HCT116 (cell line): ENCODE results near the gene MXRA8. TPM values are rescaled to one million over a fixed set of nuclear protein-coding genes. Genes with fewer than 3 reads are reported as not detected.
"Not testable (repeated sequence)": the region's sequence is repeated elsewhere in the genome, so short reads cannot be mapped to it uniquely, and the experiment has no call there.

Experiments
- ATAC-seq: fragments of 200-7000 bp; cut with Tn5 transposase; 2 replicates; pipeline ENCODE4 v1.9.1; 2020; ENCODE audit warnings: mild to moderate bottlenecking, moderate library complexity
- BruUV-seq: library from RNA; stranded (reverse); fragments of 400-500 nt; replicated peaks from 2 replicates; lab custom pipeline; 2021; lab: Mats Ljungman, UMichigan
- CTCF ChIA-PET: fragments of 300-600 bp; sonication (Branson Sonifier 250); formaldehyde crosslinking; loops from one replicate; lab custom pipeline; 2021; ENCODE audit warnings: antibody characterized with exemption; lab: Charles Lee
- POLR2A ChIA-PET: fragments of 300-600, 350-600 bp; sonication (Branson Sonifier 250); formaldehyde crosslinking; loops from one replicate; lab custom pipeline; 2021; ENCODE audit warnings: antibody characterized with exemption; lab: Charles Lee
- RAD21 ChIA-PET, 2 experiments: fragments of 300-600 bp; sonication (Branson Sonifier 250); formaldehyde crosslinking; loops; one replicate each; lab custom pipeline; 2023; ENCODE audit warnings: low total read pairs in 2 of 2; ENCODE audit not compliant: uncharacterized antibody in 2 of 2, unreplicated experiment in 2 of 2, low non-redundant PET in 1 of 2; lab: Charles Lee
- DNase-seq: peaks from one replicate; pipeline ENCODE4 v3.0.0-alpha.2; 2010; ENCODE audit warnings: low read depth, low spot score
- H2AFZ ChIP-seq: fragments of 200-600 bp; shearing (Covaris generic), sonication (generic); 2 replicates; pipeline ENCODE4 v1.6.1; 2017; ENCODE audit warnings: low read depth, mixed run types, mixed read lengths, antibody characterized with exemption, low read length; ENCODE audit not compliant: poor library complexity, severe bottlenecking
- H3K27ac ChIP-seq: 2 replicates; pipeline ENCODE4 v1.5.1; 2012; ENCODE audit warnings: low read depth, low read length
- H3K27me3 ChIP-seq: fragments of 200-600 bp; sonication (generic); 2 replicates; pipeline ENCODE4 v1.6.1; 2016; ENCODE audit warnings: mixed run types, low read length, mixed read lengths; ENCODE audit not compliant: insufficient read depth
- H3K36me3 ChIP-seq, 2 experiments: fragments of 200-500 bp in 1 of 2; fragments of 200-600 bp in 1 of 2; sonication (Bioruptor generic) in 1 of 2; sonication (generic) in 1 of 2; 2 replicates each; pipeline versions ENCODE4 v1.5.1 to v1.6.1; 2014 to 2016; ENCODE audit warnings: low read length in 2 of 2, inconsistent platforms in 1 of 2, mixed read lengths in 1 of 2, mixed run types in 1 of 2; ENCODE audit not compliant: insufficient read depth in 2 of 2, control insufficient read depth in 1 of 2
- H3K4me1 ChIP-seq, 2 experiments: fragments of 200-600 bp in 1 of 2; sonication (generic) in 1 of 2; 2 replicates each; pipeline versions ENCODE4 v1.5.1 to v1.6.1; 2012 to 2017; ENCODE audit warnings: low read length in 2 of 2, inconsistent platforms in 1 of 2, mild to moderate bottlenecking in 1 of 2, mixed read lengths in 1 of 2, mixed run types in 1 of 2, moderate library complexity in 1 of 2; ENCODE audit not compliant: insufficient read depth in 2 of 2, control insufficient read depth in 1 of 2
- H3K4me2 ChIP-seq: fragments of 200-600 bp; sonication (generic); 2 replicates; pipeline ENCODE4 v1.6.1; 2017; ENCODE audit warnings: mixed run types, low read length, mixed read lengths
- H3K4me3 ChIP-seq, 2 experiments: fragments of 200-600 bp in 1 of 2; sonication (generic) in 1 of 2; replicated peaks in 1 of 2; 2 replicates each; pipeline ENCODE4 v1.5.1; 2011 to 2016; ENCODE audit warnings: low read length in 2 of 2, control low read depth in 1 of 2, low read depth in 1 of 2, mild to moderate bottlenecking in 1 of 2, mixed read lengths in 1 of 2, mixed run types in 1 of 2
- H3K79me2 ChIP-seq: fragments of 200-600 bp; sonication (generic); 2 replicates; pipeline ENCODE4 v1.6.1; 2017; ENCODE audit warnings: mild to moderate bottlenecking, mixed run types, low read length, moderate library complexity, mixed read lengths; ENCODE audit not compliant: insufficient read depth
- H3K9ac ChIP-seq: fragments of 200-600 bp; sonication (generic); 2 replicates; pipeline ENCODE4 v1.6.1; 2016; ENCODE audit warnings: low read length, mixed read lengths
- H3K9me2 ChIP-seq: fragments of 200-600 bp; sonication (generic), shearing (Covaris generic); 2 replicates; pipeline ENCODE4 v1.6.1; 2017; ENCODE audit warnings: mixed run types, mild to moderate bottlenecking, moderate library complexity; ENCODE audit not compliant: insufficient read depth
- H3K9me3 ChIP-seq, 2 experiments: fragments of 200-500 bp in 1 of 2; fragments of 200-600 bp in 1 of 2; sonication (Bioruptor generic) in 1 of 2; sonication (generic) in 1 of 2; 2 replicates each; pipeline ENCODE4 v1.6.1; 2014 to 2017; ENCODE audit warnings: low read length in 2 of 2, mixed read lengths in 2 of 2, inconsistent platforms in 1 of 2, low read depth in 1 of 2, mild to moderate bottlenecking in 1 of 2, mixed run types in 1 of 2, moderate library complexity in 1 of 2; ENCODE audit not compliant: control insufficient read depth in 1 of 2, insufficient read depth in 1 of 2
- H4K20me1 ChIP-seq: fragments of 200-600 bp; sonication (generic), shearing (Covaris generic); 2 replicates; pipeline ENCODE4 v1.6.1; 2017; ENCODE audit warnings: mixed run types, mild to moderate bottlenecking, moderate library complexity; ENCODE audit not compliant: insufficient read depth
- EGR1 ChIP-seq: IDR thresholded peaks from 2 replicates; pipeline ENCODE4 v1.6.1; 2012; ENCODE audit warnings: low read depth
- SP1 ChIP-seq: IDR thresholded peaks from 2 replicates; pipeline ENCODE4 v1.6.1; 2012; ENCODE audit warnings: low read depth
- intact Hi-C: fragments of 100-400 bp; cut with micrococcal nuclease; formaldehyde crosslinking; loops from 2 replicates; pipeline ENCODE4 v1.10.0; 2022
- total RNA-seq: library from RNA; stranded (reverse); gene quantifications from one replicate; pipeline ENCODE4 v1.2.1, GENCODE V29; 2021; ENCODE audit not compliant: unreplicated experiment
- TF ChIP-seq, protein P1 (sequence below): IDR thresholded peaks from 2 replicates; pipeline ENCODE4 v1.6.1; 2011; ENCODE audit warnings: mild to moderate bottlenecking, low read length, moderate library complexity; ENCODE audit not compliant: insufficient replicate concordance; ENCODE audit errors: extremely low read depth
- TF ChIP-seq, protein P2 (sequence below), 3 experiments: fragments of 200-600 bp in 1 of 3; sonication (generic) in 1 of 3; IDR thresholded peaks in 2 of 3; conservative IDR thresholded peaks in 1 of 3; 2 replicates each; pipeline ENCODE4 v1.5.1; 2012 to 2017; ENCODE audit warnings: low read depth in 2 of 3, low read length in 2 of 3, antibody characterized with exemption in 1 of 3, borderline replicate concordance in 1 of 3, control low read depth in 1 of 3, mild to moderate bottlenecking in 1 of 3, mixed read lengths in 1 of 3, mixed run types in 1 of 3, moderate library complexity in 1 of 3; ENCODE audit not compliant: insufficient read depth in 1 of 3
- TF ChIP-seq, protein P3 (sequence below): IDR thresholded peaks from 2 replicates; pipeline ENCODE4 v1.6.1; 2012

Gene MXRA8
- total RNA-seq, 1 experiment from 2014 or later: 0.74 TPM

DNA sequence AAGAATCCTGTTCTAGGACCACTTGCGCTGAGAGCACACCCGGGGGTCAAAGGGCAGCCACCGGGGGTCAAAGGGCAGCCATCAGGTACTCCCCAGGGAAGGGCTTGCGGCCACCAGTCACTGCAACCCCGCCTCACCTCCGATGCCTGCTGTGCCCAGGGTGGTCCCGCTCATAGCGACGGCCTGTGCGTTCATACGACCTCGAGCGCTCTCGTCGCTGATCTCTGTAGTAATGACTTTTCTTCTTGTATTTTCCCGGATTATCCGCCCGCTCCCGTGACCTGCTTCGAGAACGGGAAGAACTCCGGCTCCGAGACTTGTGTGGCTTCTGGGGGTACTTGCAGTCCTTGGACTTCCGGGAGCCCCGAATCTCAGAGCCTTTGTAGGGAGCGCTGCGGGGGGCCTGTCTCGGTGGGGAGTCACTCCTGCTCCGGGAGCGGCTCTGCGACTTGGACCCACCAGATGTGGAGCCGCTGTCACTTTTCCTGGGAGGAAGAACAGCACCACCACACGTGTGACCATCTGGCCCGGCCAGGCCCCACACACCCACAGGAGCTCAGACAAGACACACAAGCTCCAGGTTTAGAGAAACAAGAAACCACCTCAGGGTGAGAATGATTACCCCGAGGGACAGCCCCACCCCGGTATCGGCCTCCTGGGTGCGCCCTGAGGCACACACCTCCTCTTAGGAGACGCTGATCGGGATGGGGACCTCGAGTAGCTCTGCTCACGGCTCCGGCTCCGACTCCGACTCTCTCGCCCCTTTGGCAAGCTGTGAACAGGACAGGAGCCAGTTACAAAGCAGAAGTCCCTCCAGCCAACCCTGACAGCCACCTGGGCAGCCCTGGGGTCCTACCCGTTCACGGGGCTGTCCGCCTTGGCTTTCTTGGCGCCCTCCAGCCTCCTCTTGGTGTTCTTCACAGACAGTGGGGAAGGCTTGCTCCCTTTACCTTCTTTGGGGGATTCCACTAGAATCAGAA, 29.0 kb upstream of the MXRA8 start (continued):
- TF ChIP-seq, protein P1, sequence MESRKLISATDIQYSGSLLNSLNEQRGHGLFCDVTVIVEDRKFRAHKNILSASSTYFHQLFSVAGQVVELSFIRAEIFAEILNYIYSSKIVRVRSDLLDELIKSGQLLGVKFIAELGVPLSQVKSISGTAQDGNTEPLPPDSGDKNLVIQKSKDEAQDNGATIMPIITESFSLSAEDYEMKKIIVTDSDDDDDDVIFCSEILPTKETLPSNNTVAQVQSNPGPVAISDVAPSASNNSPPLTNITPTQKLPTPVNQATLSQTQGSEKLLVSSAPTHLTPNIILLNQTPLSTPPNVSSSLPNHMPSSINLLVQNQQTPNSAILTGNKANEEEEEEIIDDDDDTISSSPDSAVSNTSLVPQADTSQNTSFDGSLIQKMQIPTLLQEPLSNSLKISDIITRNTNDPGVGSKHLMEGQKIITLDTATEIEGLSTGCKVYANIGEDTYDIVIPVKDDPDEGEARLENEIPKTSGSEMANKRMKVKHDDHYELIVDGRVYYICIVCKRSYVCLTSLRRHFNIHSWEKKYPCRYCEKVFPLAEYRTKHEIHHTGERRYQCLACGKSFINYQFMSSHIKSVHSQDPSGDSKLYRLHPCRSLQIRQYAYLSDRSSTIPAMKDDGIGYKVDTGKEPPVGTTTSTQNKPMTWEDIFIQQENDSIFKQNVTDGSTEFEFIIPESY: no peak
- TF ChIP-seq, all 23 proteins: peak for 0

DNA sequence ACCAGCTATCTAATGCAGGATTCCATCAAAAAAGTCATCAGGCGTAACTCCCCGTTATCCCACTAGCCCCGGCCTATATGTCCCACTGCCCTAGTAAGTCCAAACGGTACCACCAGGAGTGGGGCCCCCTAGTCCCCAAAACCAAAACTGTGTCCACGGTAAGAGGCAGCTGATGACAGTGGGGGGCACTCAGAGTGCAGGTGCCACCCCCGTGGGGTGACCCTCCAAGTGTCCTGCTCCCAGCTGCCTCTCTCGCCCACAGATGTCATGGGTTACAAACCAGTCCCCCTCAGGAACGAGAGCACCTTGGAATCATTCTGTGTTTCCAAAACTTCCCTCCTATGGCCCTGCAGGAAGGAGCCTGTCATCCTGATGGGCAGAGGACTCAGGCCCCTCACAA, 27.6 kb upstream of the MXRA8 start:
- Histone ChIP-seq H3K4me3 (no peak overlapping the region), H3K27me3 (no peaks in the 10 kb centered on the region), H3K4me2 (no peak overlapping the region), H3K36me3 (peaks cover 38 to 47% of the 10 kb centered on the region in 2 experiments), H3K79me2 (peaks cover 17% of the 10 kb centered on the region; the same call in 1 of the 2 replicates), H4K20me1 (no peaks in the 10 kb centered on the region), H3K9ac (no peak overlapping the region), H3K4me1 (no peaks in the 10 kb centered on the region), H3K9me3 (no peaks in the 10 kb centered on the region), H3K9me2 (no peaks in the 10 kb centered on the region), H2AFZ (no peak overlapping the region), H3K27ac (no peak overlapping the region)
- ChIA-PET CTCF (no interaction called here), RAD21 (no interaction called here), POLR2A (no interaction called here)
- no TSS peak for BruUV-seq
- ATAC-seq (no peak; the same call in 1 of the 2 replicates), DNase-seq (no peak)
- TF ChIP-seq, protein P2, sequence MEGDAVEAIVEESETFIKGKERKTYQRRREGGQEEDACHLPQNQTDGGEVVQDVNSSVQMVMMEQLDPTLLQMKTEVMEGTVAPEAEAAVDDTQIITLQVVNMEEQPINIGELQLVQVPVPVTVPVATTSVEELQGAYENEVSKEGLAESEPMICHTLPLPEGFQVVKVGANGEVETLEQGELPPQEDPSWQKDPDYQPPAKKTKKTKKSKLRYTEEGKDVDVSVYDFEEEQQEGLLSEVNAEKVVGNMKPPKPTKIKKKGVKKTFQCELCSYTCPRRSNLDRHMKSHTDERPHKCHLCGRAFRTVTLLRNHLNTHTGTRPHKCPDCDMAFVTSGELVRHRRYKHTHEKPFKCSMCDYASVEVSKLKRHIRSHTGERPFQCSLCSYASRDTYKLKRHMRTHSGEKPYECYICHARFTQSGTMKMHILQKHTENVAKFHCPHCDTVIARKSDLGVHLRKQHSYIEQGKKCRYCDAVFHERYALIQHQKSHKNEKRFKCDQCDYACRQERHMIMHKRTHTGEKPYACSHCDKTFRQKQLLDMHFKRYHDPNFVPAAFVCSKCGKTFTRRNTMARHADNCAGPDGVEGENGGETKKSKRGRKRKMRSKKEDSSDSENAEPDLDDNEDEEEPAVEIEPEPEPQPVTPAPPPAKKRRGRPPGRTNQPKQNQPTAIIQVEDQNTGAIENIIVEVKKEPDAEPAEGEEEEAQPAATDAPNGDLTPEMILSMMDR (IDR thresholded peaks at IDR 0.05 in 2 of 3, conservative IDR thresholded peaks at IDR 0.05 in 1 of 3; ENCODE audit: borderline replicate concordance in 1 of 3, insufficient read depth in 1 of 3, low read depth in 2 of 3, low read length in 2 of 3): no peak
- TF ChIP-seq, protein P3, sequence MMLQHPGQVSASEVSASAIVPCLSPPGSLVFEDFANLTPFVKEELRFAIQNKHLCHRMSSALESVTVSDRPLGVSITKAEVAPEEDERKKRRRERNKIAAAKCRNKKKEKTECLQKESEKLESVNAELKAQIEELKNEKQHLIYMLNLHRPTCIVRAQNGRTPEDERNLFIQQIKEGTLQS: no peak
- TF ChIP-seq SP1: no peak
- TF ChIP-seq EGR1: no peak
- intact Hi-C loops: no loop called here

DNA sequence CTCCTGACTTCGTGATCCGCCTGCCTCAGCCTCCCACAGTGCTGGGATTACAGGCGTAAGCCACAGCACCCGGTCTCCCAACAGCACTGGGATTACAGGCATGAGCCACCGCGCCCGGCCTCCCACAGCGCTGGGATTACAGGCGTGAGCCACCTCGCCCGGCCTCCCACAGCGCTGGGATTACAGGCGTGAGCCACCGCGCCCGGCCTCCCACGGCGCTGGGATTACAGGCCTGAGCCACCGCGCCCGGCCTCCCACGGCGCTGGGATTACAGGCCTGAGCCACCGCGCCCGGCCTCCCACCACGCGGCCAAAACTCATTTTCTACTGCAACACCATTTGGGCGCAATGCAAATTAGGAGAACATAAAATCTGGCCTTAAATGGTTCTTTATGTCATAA, 27.0 kb upstream of the MXRA8 start:
- H3K9ac ChIP-seq, H3K4me2 ChIP-seq, H4K20me1 ChIP-seq, intact Hi-C loops, RAD21 ChIA-PET, H3K4me3 ChIP-seq, H3K9me2 ChIP-seq, POLR2A ChIA-PET, H2AFZ ChIP-seq, DNase-seq, CTCF ChIA-PET, H3K9me3 ChIP-seq, BruUV-seq, H3K4me1 ChIP-seq, ATAC-seq, H3K27me3 ChIP-seq, H3K27ac ChIP-seq: not testable (repeated sequence)
- Histone ChIP-seq H3K79me2 (peaks cover 11% of the 10 kb centered on the region; the same call in 1 of the 2 replicates), H3K36me3 (peaks cover 33 to 41% of the 10 kb centered on the region in 2 experiments)
